IMR-90 (cell line): Measurements from ENCODE around the gene MAPRE3. TPM values are rescaled to one million over a fixed set of nuclear protein-coding genes. Genes with fewer than 3 reads are reported as not detected.

Experiments used
- ATAC-seq: fragments of 200-7000 bp; cut with Tn5 transposase; 2 replicates; pipeline ENCODE4 v1.9.1; 2020; ENCODE audit warnings: low read depth, mild to moderate bottlenecking, moderate library complexity
- BruUV-seq: library from RNA; stranded (reverse); fragments of 400-500 nt; replicated peaks from 2 replicates; lab custom pipeline; 2021; lab: Mats Ljungman, UMichigan
- CTCF ChIA-PET: fragments of 300-600 bp; formaldehyde crosslinking; extraction: SDS; loops from one replicate; lab custom pipeline; 2021; ENCODE audit warnings: antibody characterized with exemption; lab: Yijun Ruan, JAX
- POLR2A ChIA-PET: fragments of 300-600 bp; sonication (Branson Sonifier 250); formaldehyde crosslinking; loops from one replicate; lab custom pipeline; 2022; ENCODE audit warnings: antibody characterized with exemption; ENCODE audit not compliant: unreplicated experiment; lab: Charles Lee
- DNase-seq: peaks from one replicate; pipeline ENCODE4 v3.0.0; 2013
- H2AFZ ChIP-seq: replicated peaks from 2 replicates; pipeline ENCODE3; 2013; ENCODE audit warnings: low read length, mild to moderate bottlenecking; ENCODE audit not compliant: poor library complexity
- H2AK5ac ChIP-seq: 2 replicates; pipeline ENCODE4 v1.6.1; 2013; ENCODE audit warnings: low read depth, low read length, inconsistent platforms
- H2AK9ac ChIP-seq: replicated peaks from 2 replicates; pipeline ENCODE3; 2013; ENCODE audit warnings: mild to moderate bottlenecking, low read depth, low read length, moderate library complexity; ENCODE audit not compliant: poor library complexity
- H2BK120ac ChIP-seq: 2 replicates; pipeline ENCODE4 v1.6.1; 2013; ENCODE audit warnings: low read depth, low read length, inconsistent platforms
- H2BK15ac ChIP-seq: 3 replicates; pipeline ENCODE4 v1.6.1; 2013; ENCODE audit warnings: low read depth, low read length, inconsistent platforms
- H2BK20ac ChIP-seq: 2 replicates; pipeline ENCODE4 v1.6.1; 2013; ENCODE audit warnings: low read depth, mild to moderate bottlenecking, inconsistent platforms, low read length, moderate library complexity
- H2BK5ac ChIP-seq: 2 replicates; pipeline ENCODE4 v1.6.1; 2013; ENCODE audit warnings: mild to moderate bottlenecking, low read depth, low read length, inconsistent platforms; ENCODE audit not compliant: poor library complexity, severe bottlenecking
- H3K14ac ChIP-seq: replicated peaks from 2 replicates; pipeline ENCODE4 v1.6.1; 2013; ENCODE audit warnings: low read depth, low read length, inconsistent platforms
- H3K18ac ChIP-seq: 2 replicates; pipeline ENCODE4 v1.6.1; 2013; ENCODE audit warnings: low read depth, low read length, control low read depth
- H3K23ac ChIP-seq: 2 replicates; pipeline ENCODE4 v1.6.1; 2013; ENCODE audit warnings: low read depth, low read length, inconsistent platforms
- H3K27ac ChIP-seq: 2 replicates; pipeline ENCODE4 v1.5.1; 2013; ENCODE audit warnings: mild to moderate bottlenecking, control low read depth, low read length; ENCODE audit not compliant: insufficient read depth
- H3K27me3 ChIP-seq: 2 replicates; pipeline ENCODE4 v1.6.1; 2013; ENCODE audit warnings: low read length; ENCODE audit not compliant: control insufficient read depth, insufficient read depth
- H3K36me3 ChIP-seq: 2 replicates; pipeline ENCODE4 v1.6.1; 2013; ENCODE audit warnings: low read length, mixed read lengths; ENCODE audit not compliant: control insufficient read depth, insufficient read depth
- H3K4ac ChIP-seq: 2 replicates; pipeline ENCODE4 v1.6.1; 2013; ENCODE audit warnings: low read depth, low read length, inconsistent platforms
- H3K4me1 ChIP-seq: 2 replicates; pipeline ENCODE4 v1.6.1; 2013; ENCODE audit warnings: low read length, mixed read lengths; ENCODE audit not compliant: control insufficient read depth, insufficient read depth
- H3K4me2 ChIP-seq: 2 replicates; pipeline ENCODE4 v1.6.1; 2013; ENCODE audit warnings: low read depth, mild to moderate bottlenecking, control low read depth, low read length, moderate library complexity
- H3K4me3 ChIP-seq: 2 replicates; pipeline ENCODE4 v1.5.1; 2013; ENCODE audit warnings: low read depth, mild to moderate bottlenecking, control low read depth, low read length, moderate library complexity; ENCODE audit not compliant: insufficient read depth
- H3K56ac ChIP-seq: 2 replicates; pipeline ENCODE4 v1.6.1; 2013; ENCODE audit warnings: low read length, inconsistent platforms; ENCODE audit not compliant: insufficient read depth; ENCODE audit errors: extremely low read depth
- H3K79me1 ChIP-seq, 2 experiments: 2 replicates each; pipeline ENCODE4 v1.6.1; 2013; ENCODE audit warnings: low read length in 2 of 2, inconsistent platforms in 1 of 2, low read depth in 1 of 2
- H3K9ac ChIP-seq: 2 replicates; pipeline ENCODE4 v1.6.1; 2013; ENCODE audit warnings: low read depth, low read length, control low read depth
- H3K9me1 ChIP-seq: 2 replicates; pipeline ENCODE4 v1.6.1; 2013; ENCODE audit warnings: low read length, inconsistent platforms; ENCODE audit not compliant: insufficient read depth
- H3K9me3 ChIP-seq: 2 replicates; pipeline ENCODE4 v1.6.1; 2013; ENCODE audit warnings: low read length; ENCODE audit not compliant: control insufficient read depth, insufficient read depth
- H4K20me1 ChIP-seq: 2 replicates; pipeline ENCODE4 v1.6.1; 2013; ENCODE audit warnings: low read length, inconsistent platforms; ENCODE audit not compliant: insufficient read depth
- H4K5ac ChIP-seq: 2 replicates; pipeline ENCODE4 v1.6.1; 2013; ENCODE audit warnings: mild to moderate bottlenecking, low read depth, low read length, control low read depth
- H4K8ac ChIP-seq, 2 experiments: 2 replicates each; pipeline ENCODE4 v1.6.1; 2013; ENCODE audit warnings: low read depth in 2 of 2, low read length in 2 of 2, control low read depth in 1 of 2, inconsistent platforms in 1 of 2
- H4K91ac ChIP-seq: 2 replicates; pipeline ENCODE4 v1.6.1; 2013; ENCODE audit warnings: low read depth, low read length, inconsistent platforms; ENCODE audit not compliant: insufficient read depth
- BHLHE40 ChIP-seq: fragments of 150-350 bp; IDR thresholded peaks from 2 replicates; pipeline ENCODE4 v1.6.1; 2016; ENCODE audit warnings: mild to moderate bottlenecking, low read depth, low read length
- CEBPB ChIP-seq: IDR thresholded peaks from 2 replicates; pipeline ENCODE4 v1.6.1; 2012; ENCODE audit warnings: low read depth, low read length, improper control_type of control experiment
- CHD1 ChIP-seq: IDR thresholded peaks from 2 replicates; pipeline ENCODE4 v1.6.1; 2012; ENCODE audit warnings: low read depth, low read length, improper control_type of control experiment
- CTCF ChIP-seq: conservative IDR thresholded peaks from 2 replicates; pipeline ENCODE4 v1.5.1; 2012; ENCODE audit warnings: mild to moderate bottlenecking, low read depth, low read length, improper control_type of control experiment
- ELK1 ChIP-seq: fragments of 150-350 bp; IDR thresholded peaks from 2 replicates; pipeline ENCODE4 v1.6.1; 2016; ENCODE audit warnings: low read depth, mild to moderate bottlenecking, low read length, moderate library complexity, borderline replicate concordance
- FOS ChIP-seq: fragments of 150-350 bp; IDR thresholded peaks from 2 replicates; pipeline ENCODE4 v1.6.1; 2016; ENCODE audit warnings: low read depth, low read length
- MAFK ChIP-seq: IDR thresholded peaks from 2 replicates; pipeline ENCODE4 v1.6.1; 2012; ENCODE audit warnings: low read depth, low read length, improper control_type of control experiment
- MAZ ChIP-seq: IDR thresholded peaks from 2 replicates; pipeline ENCODE4 v1.6.1; 2012; ENCODE audit warnings: low read depth, mild to moderate bottlenecking, low read length, improper control_type of control experiment, moderate library complexity, borderline replicate concordance
- MXI1 ChIP-seq: IDR thresholded peaks from 2 replicates; pipeline ENCODE4 v1.6.1; 2012; ENCODE audit warnings: low read depth, mild to moderate bottlenecking, low read length, moderate library complexity, borderline replicate concordance
- NFE2L2 ChIP-seq: fragments of 150-350 bp; IDR thresholded peaks from 2 replicates; pipeline ENCODE4 v1.6.1; 2016; ENCODE audit warnings: low read depth, mild to moderate bottlenecking, low read length
- POLR2A ChIP-seq: IDR thresholded peaks from 2 replicates; pipeline ENCODE4 v1.6.1; 2012; ENCODE audit warnings: mild to moderate bottlenecking, low read depth, low read length
- RAD21 ChIP-seq: IDR thresholded peaks from 2 replicates; pipeline ENCODE4 v1.6.1; 2012; ENCODE audit warnings: low read length, improper control_type of control experiment
- RCOR1 ChIP-seq: IDR thresholded peaks from 2 replicates; pipeline ENCODE4 v1.6.1; 2012; ENCODE audit warnings: mild to moderate bottlenecking, low read length, improper control_type of control experiment; ENCODE audit not compliant: insufficient replicate concordance
- RFX5 ChIP-seq: IDR thresholded peaks from 2 replicates; pipeline ENCODE4 v1.8.0; 2012; ENCODE audit warnings: low read depth, mild to moderate bottlenecking, low read length, moderate library complexity
- SMC3 ChIP-seq: fragments of 150-350 bp; IDR thresholded peaks from 2 replicates; pipeline ENCODE4 v1.6.1; 2016; ENCODE audit warnings: low read depth, mild to moderate bottlenecking, antibody characterized with exemption, low read length, moderate library complexity
- USF2 ChIP-seq: fragments of 150-350 bp; IDR thresholded peaks from 2 replicates; pipeline ENCODE4 v1.6.1; 2017; ENCODE audit warnings: mild to moderate bottlenecking, antibody characterized with exemption, low read length, low read depth
- WGBS, 2 experiments: methylation state at CpG; one replicate each; pipeline versions ENCODE4 v1.1.5 to v1.1.7; 2013; ENCODE audit warnings: missing lambda C conversion rate in 2 of 2; ENCODE audit not compliant: insufficient read length in 1 of 2; ENCODE audit errors: extremely low coverage in 2 of 2; 5-methylcytosine and 5-hydroxymethylcytosine counted together
- dilution Hi-C: fragments of 300-500 bp; cut with HindIII; formaldehyde crosslinking; loops from one replicate; pipeline ENCODE4 v1.14.3; 2018; ENCODE audit warnings: low sequenced_read_pairs; ENCODE audit not compliant: unreplicated experiment
- in situ Hi-C: fragments of 300-500 bp; cut with MboI; formaldehyde crosslinking; loops from 3 replicates; pipeline ENCODE4 v1.14.3; 2019; ENCODE audit warnings: low sequenced_read_pairs, inconsistent platforms, mixed read lengths
- intact Hi-C: fragments of 100-400 bp; cut with micrococcal nuclease; formaldehyde crosslinking; loops from 2 replicates; pipeline ENCODE4 v1.10.0; 2022
- polyA plus RNA-seq, 3 experiments: library from polyadenylated mRNA; depleted of rRNA; stranded (reverse); fragments of >200 nt; gene quantifications; 2 replicates each; pipeline ENCODE4 v1.2.3, GENCODE V29; 2012; ENCODE audit warnings: low replicate concordance in 1 of 3
- total RNA-seq: library from RNA; depleted of rRNA; stranded (reverse); fragments of >200 nt; gene quantifications from 2 replicates; pipeline ENCODE4 v1.2.3, GENCODE V29; 2012

Gene MAPRE3
- total and polyA plus RNA-seq, 2 of the 4 experiments (the other 2 are of a cell fraction): 1.8 to 20.3 TPM

GRCh38 chr2:27053776-27054175, 83.3 kb downstream of the MAPRE3 start:
- H3K36me3 ChIP-seq: peaks cover 31% of the 10 kb centered on the region
- H3K23ac ChIP-seq: no peak overlapping the region
- WGBS, 2 experiments: 90% methylated on average over 4 of the region's 8 CpGs; no CpG with 5 or more reads in 1 of the 2 experiments
- H2AFZ ChIP-seq: no peak overlapping the region
- ChIA-PET CTCF (no interaction called here), POLR2A (no interaction called here)
- no peaks in the 10 kb centered on the region for H3K9me3 ChIP-seq
- H3K14ac ChIP-seq: no peak overlapping the region
- no peak overlapping the region for H3K27ac ChIP-seq
- no peaks in the 10 kb centered on the region for H3K27me3 ChIP-seq
- no peak for ATAC-seq
- H4K20me1 ChIP-seq: peaks cover 13% of the 10 kb centered on the region
- H2BK5ac ChIP-seq: no peak overlapping the region
- H3K4me3 ChIP-seq: no peak overlapping the region
- H2BK20ac ChIP-seq: no peak overlapping the region
- peaks cover 13% of the 10 kb centered on the region for H3K9me1 ChIP-seq
- no peak overlapping the region for H3K56ac ChIP-seq
- peaks cover 5% of the 10 kb centered on the region for H3K4me1 ChIP-seq
- in situ Hi-C loops: no loop called here
- no peak overlapping the region for H2AK9ac ChIP-seq
- H3K9ac ChIP-seq: no peak overlapping the region
- TF ChIP-seq BHLHE40: no peak
- TF ChIP-seq FOS: no peak
- TF ChIP-seq POLR2A: no peak
- TF ChIP-seq RAD21: no peak
- TF ChIP-seq MXI1: no peak
- no peak for TF ChIP-seq CHD1
- TF ChIP-seq ELK1: no peak
- no peak for TF ChIP-seq USF2
- TF ChIP-seq MAZ: no peak
- no peak for TF ChIP-seq RFX5
- TF ChIP-seq MAFK: no peak
- TF ChIP-seq RCOR1: no peak
- TF ChIP-seq SMC3: no peak
- TF ChIP-seq CTCF: no peak
- TF ChIP-seq NFE2L2: no peak
- no peak for TF ChIP-seq CEBPB
- DNase-seq: no peak
- H2AK5ac ChIP-seq: no peak overlapping the region
- no peak overlapping the region for H4K91ac ChIP-seq
- H4K8ac ChIP-seq: no peak overlapping the region
- H3K18ac ChIP-seq: no peak overlapping the region
- dilution Hi-C loops: no loop called here
- H4K5ac ChIP-seq: no peak overlapping the region
- H2BK120ac ChIP-seq: no peak overlapping the region
- H3K4ac ChIP-seq: no peak overlapping the region
- no peak overlapping the region for H2BK15ac ChIP-seq
- H3K4me2 ChIP-seq: no peak overlapping the region
- BruUV-seq: no TSS peak
- intact Hi-C loops: no loop called here
- H3K79me1 ChIP-seq: peaks cover 0 to 28% of the 10 kb centered on the region in 2 experiments; a peak in 2 of 4 replicates
